Astrocyte of the cerebellum (primary cell): Measurements from ENCODE around the gene ZC3H10.

Experiments used
- DNase-seq: peaks from one replicate; pipeline ENCODE4 v3.0.0-alpha.2; 2011; ENCODE audit warnings: low read depth
- H3K4me3 ChIP-seq: 2 replicates; pipeline ENCODE4 v1.5.1; 2011; ENCODE audit warnings: mild to moderate bottlenecking, low read depth, low read length, moderate library complexity
- CTCF ChIP-seq: IDR thresholded peaks from 2 replicates; pipeline ENCODE4 v1.5.1; 2012; ENCODE audit warnings: low read length, low read depth, moderate library complexity, mild to moderate bottlenecking; ENCODE audit errors: missing control alignments
- in situ Hi-C: cut with HindIII; loops from 2 replicates; pipeline ENCODE4 v1.10.0; 2017; ENCODE audit warnings: low sequenced_read_pairs

ZC3H10 gene

DNA sequence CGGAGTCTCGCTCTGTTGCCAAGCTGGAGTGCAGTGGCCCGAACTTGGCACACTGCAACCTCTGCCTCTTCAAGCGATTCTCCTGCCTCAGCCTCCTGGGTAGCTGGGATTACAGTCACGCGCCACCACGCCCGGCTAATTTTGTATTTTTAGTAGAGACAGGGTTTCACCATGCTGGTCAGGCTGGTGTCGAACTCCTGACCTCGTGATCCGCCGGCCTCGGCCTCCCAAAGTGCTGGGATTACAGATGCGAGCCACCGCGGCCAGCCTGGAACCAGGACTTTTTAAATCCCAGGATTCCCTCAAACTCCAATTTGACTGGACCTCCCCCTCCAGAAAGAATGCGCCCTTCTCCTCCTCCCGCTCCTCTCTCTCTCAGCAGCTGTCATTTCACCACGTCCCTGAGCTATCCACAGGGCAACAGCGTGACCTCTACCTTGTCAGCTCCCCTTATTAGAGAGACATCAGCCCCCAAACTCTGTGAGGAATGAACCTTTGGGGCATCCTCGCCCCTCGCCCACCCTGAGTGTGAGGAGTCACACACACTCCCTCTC, 12.0 kb downstream of the ZC3H10 start:
- in situ Hi-C loops = loop anchor here (5.0 to 10.0 kb wide), 2 partner anchors 45 to 92 kb away; partner anchors contain the start of genes NABP2 and RNF41
- no peak for TF ChIP-seq CTCF
- H3K4me3 ChIP-seq = peak overlapping the region; percentile 92
- no peak for DNase-seq

- in situ Hi-C loops = no loop called here
- TF ChIP-seq CTCF = no peak
- no peak for DNase-seq
- H3K4me3 ChIP-seq = no peak overlapping the region
Measured at GRCh38 chr12:56130876-56131275, 12.8 kb downstream of the ZC3H10 start.

GRCh38 chr12:56134897-56135296, 16.8 kb downstream of the ZC3H10 start:
- DNase-seq = no peak
- no peak for TF ChIP-seq CTCF
- no peak overlapping the region for H3K4me3 ChIP-seq
- in situ Hi-C loops = no loop called here

GRCh38 chr12:56137853-56138571, 19.9 kb downstream of the ZC3H10 start:
- no peak for DNase-seq
- TF ChIP-seq CTCF = no peak
- in situ Hi-C loops = no loop called here
- H3K4me3 ChIP-seq = no peak overlapping the region

- in situ Hi-C loops = no loop called here
- H3K4me3 ChIP-seq = no peak overlapping the region
- DNase-seq = no peak
- no peak for TF ChIP-seq CTCF
Measured at GRCh38 chr12:56141946-56142784, 24.1 kb downstream of the ZC3H10 start.

GRCh38 chr12:56143217-56143616, 25.2 kb downstream of the ZC3H10 start:
- H3K4me3 ChIP-seq = no peak overlapping the region
- TF ChIP-seq CTCF = no peak
- no peak for DNase-seq
- in situ Hi-C loops = no loop called here
